GM21423 (cell line): ENCODE measurements around the gene ITGA5.

ENCODE experiments used
- ATAC-seq: cut with Tn5 transposase; IDR thresholded peaks from one replicate; pipeline ENCODE4 v1.9.1; 2021; ENCODE audit warnings: mild to moderate bottlenecking, moderate library complexity; ENCODE audit not compliant: unreplicated experiment

Gene ITGA5

GRCh38 chr12:54431911-54432814 is 13.1 kb upstream of the ITGA5 start:
- no peak for ATAC-seq

GRCh38 chr12:54430471-54431069 is 11.5 kb upstream of the ITGA5 start:
- no peak for ATAC-seq

GRCh38 chr12:54429014-54429471 is 10.0 kb upstream of the ITGA5 start:
- no peak for ATAC-seq

GRCh38 chr12:54428050-54429013 is 9.3 kb upstream of the ITGA5 start:
- ATAC-seq, result no peak

GRCh38 chr12:54427106-54427505 is 8.0 kb upstream of the ITGA5 start:
- no peak for ATAC-seq

- ATAC-seq, result no peak
These were observed 7.6 kb upstream of the ITGA5 start for GRCh38 chr12:54426690-54427089.

GRCh38 chr12:54425702-54426101 is 6.6 kb upstream of the ITGA5 start:
- ATAC-seq, result no peak

- no peak for ATAC-seq
These were observed 5.2 kb upstream of the ITGA5 start for GRCh38 chr12:54424224-54424623.

GRCh38 chr12:54423816-54424150 is 4.7 kb upstream of the ITGA5 start:
- no peak for ATAC-seq

- ATAC-seq, result no peak
These were observed 2.8 kb upstream of the ITGA5 start for GRCh38 chr12:54421879-54422250.

GRCh38 chr12:54421175-54421878 is 2.3 kb upstream of the ITGA5 start:
- no peak for ATAC-seq

GRCh38 chr12:54420766-54421144 is 1.7 kb upstream of the ITGA5 start:
- no peak for ATAC-seq

GRCh38 chr12:54418441-54419087 is 502 bp downstream of the ITGA5 start:
- no peak for ATAC-seq

- ATAC-seq, result no peak
These were observed 1.2 kb downstream of the ITGA5 start for GRCh38 chr12:54417712-54418440.

GRCh38 chr12:54416687-54417603 is 2.1 kb downstream of the ITGA5 start:
- no peak for ATAC-seq

- ATAC-seq, result no peak
These were observed 3.7 kb downstream of the ITGA5 start for GRCh38 chr12:54415221-54415929.

GRCh38 chr12:54413284-54414190 is 5.5 kb downstream of the ITGA5 start:
- no peak for ATAC-seq
